ENCODE data around the gene SUPT20HL2.
"Not testable (repeated sequence)": the region's sequence is repeated elsewhere in the genome, so short reads cannot be mapped to it uniquely, and the experiment has no call there.

SUPT20HL2 gene

GRCh38 chrX:24335871-24336270 is 22.0 kb upstream of the SUPT20HL2 start:
- Histone ChIP-seq H3K36me3 (ENCODE audit: control insufficient read depth, insufficient read depth, low read length) (no peaks in the 10 kb centered on the region), H3K27ac (ENCODE audit: low read length) (no peak overlapping the region), H3K27me3 (ENCODE audit: control insufficient read depth, insufficient read depth, low read length) (no peaks in the 10 kb centered on the region), H3K4me3 (ENCODE audit: low read length) (no peak overlapping the region), H3K4me1 (ENCODE audit: control insufficient read depth, insufficient read depth, low read length) (no peaks in the 10 kb centered on the region), H3K9me3 (ENCODE audit: control insufficient read depth, insufficient read depth, low read length) (no peaks in the 10 kb centered on the region)
- WGBS (ENCODE audit: insufficient coverage, insufficient read length): no CpG with 5 or more reads among the region's 1 CpG
- no peak for DNase-seq (ENCODE audit: low read depth, low spot score)

DNA sequence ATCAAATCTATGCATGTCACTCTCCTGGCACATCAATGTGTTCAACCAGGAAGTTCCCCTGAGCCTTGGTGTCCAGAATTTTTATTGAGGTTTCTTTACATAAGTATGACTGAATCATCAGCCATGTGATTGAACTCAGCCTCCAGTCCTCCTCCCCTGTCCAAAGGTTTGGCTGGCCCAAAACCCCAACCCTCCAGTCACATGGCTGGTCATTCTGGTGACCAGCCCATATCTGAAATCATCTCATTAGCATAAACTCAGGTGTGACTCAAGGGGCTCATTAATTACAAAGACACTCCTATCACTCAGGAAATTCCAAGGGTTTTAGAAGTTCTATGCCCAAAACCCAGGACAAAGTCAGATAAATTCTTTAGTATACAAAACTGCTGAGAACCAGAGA is 20.6 kb upstream of the SUPT20HL2 start:
- H3K27ac ChIP-seq (ENCODE audit: low read length): no peak overlapping the region
- no peaks in the 10 kb centered on the region for H3K36me3 ChIP-seq (ENCODE audit: control insufficient read depth, insufficient read depth, low read length)
- no peak for DNase-seq (ENCODE audit: low read depth, low spot score)
- H3K4me1 ChIP-seq (ENCODE audit: control insufficient read depth, insufficient read depth, low read length): no peaks in the 10 kb centered on the region
- H3K27me3 ChIP-seq (ENCODE audit: control insufficient read depth, insufficient read depth, low read length): no peaks in the 10 kb centered on the region
- no peak overlapping the region for H3K4me3 ChIP-seq (ENCODE audit: low read length)
- no peaks in the 10 kb centered on the region for H3K9me3 ChIP-seq (ENCODE audit: control insufficient read depth, insufficient read depth, low read length)

DNA sequence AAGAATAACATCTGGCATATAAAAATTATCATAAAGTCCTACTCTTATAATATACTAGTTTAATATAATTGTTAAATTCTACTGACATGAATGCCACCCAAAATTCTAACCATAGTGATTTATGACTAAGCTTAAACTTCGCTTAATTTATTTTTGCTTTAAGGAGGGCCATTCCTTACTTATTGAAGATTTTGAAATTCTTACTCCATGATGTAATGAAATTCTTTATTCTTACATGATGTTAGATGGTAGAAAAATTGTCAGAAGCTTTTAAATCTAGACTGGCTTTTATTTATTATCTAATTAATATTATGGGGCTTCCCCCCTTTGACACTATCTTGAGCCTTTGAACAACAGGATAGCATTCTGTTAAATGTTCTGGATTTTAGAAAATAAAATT is 19.5 kb upstream of the SUPT20HL2 start:
- no peak for DNase-seq (ENCODE audit: low read depth, low spot score)
- Histone ChIP-seq H3K27ac (ENCODE audit: low read length) (no peak overlapping the region), H3K36me3 (ENCODE audit: control insufficient read depth, insufficient read depth, low read length) (no peaks in the 10 kb centered on the region), H3K9me3 (ENCODE audit: control insufficient read depth, insufficient read depth, low read length) (no peaks in the 10 kb centered on the region), H3K4me1 (ENCODE audit: control insufficient read depth, insufficient read depth, low read length) (no peaks in the 10 kb centered on the region), H3K4me3 (ENCODE audit: low read length) (no peak overlapping the region), H3K27me3 (ENCODE audit: control insufficient read depth, insufficient read depth, low read length) (no peaks in the 10 kb centered on the region)
- no CpG with 5 or more reads among the region's 1 CpG for WGBS (ENCODE audit: insufficient coverage, insufficient read length)

DNA sequence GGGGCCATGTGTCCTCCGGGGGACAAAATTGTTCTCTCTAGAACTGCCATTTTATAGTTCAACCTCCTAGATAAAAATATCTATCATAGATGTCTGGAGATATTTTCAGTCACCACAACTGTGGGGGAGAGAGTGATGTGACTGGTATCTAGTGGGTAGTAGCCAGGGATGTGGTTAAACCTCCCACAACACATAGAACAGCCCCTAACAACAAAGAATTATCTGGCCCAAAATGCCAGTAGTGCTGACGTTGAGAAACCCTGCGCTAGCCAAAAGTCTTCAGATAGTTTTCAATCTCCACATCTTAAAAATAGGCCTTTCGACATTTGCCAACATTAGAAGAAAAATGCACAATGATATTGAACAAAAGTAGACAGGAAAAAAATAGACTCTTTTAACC is 19.0 kb upstream of the SUPT20HL2 start:
- no peak for DNase-seq (ENCODE audit: low read depth, low spot score)
- Histone ChIP-seq H3K4me1 (ENCODE audit: control insufficient read depth, insufficient read depth, low read length) (no peaks in the 10 kb centered on the region), H3K9me3 (ENCODE audit: control insufficient read depth, insufficient read depth, low read length) (no peaks in the 10 kb centered on the region), H3K27me3 (ENCODE audit: control insufficient read depth, insufficient read depth, low read length) (no peaks in the 10 kb centered on the region), H3K4me3 (ENCODE audit: low read length) (no peak overlapping the region), H3K36me3 (ENCODE audit: control insufficient read depth, insufficient read depth, low read length) (no peaks in the 10 kb centered on the region), H3K27ac (ENCODE audit: low read length) (no peak overlapping the region)
- no CpG with 5 or more reads among the region's 4 CpGs for WGBS (ENCODE audit: insufficient coverage, insufficient read length)

DNA sequence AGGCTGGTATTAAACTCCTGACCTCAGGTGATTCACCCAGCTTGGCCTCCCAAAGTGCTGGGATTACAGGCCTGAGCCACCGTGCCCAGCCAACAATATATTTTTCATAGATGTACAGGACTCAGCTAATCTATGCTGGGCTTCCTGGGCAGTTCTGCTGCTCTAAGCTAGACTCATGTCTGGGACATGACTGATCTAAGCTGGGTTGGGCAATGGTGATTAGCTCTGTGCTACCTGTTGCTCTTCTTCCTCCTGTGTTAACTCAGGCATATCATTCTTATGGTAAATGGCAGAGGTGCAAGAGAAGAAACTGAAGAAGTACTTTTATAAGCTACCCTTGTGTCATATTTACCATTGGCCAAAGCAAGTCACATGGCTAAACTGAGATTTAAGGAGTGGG is 11.4 kb upstream of the SUPT20HL2 start:
- H3K27ac ChIP-seq (ENCODE audit: low read length): no peak overlapping the region
- no peaks in the 10 kb centered on the region for H3K9me3 ChIP-seq (ENCODE audit: control insufficient read depth, insufficient read depth, low read length)
- H3K4me1 ChIP-seq (ENCODE audit: control insufficient read depth, insufficient read depth, low read length): no peaks in the 10 kb centered on the region
- no CpG with 5 or more reads among the region's 1 CpG for WGBS (ENCODE audit: insufficient coverage, insufficient read length)
- no peak overlapping the region for H3K4me3 ChIP-seq (ENCODE audit: low read length)
- DNase-seq (ENCODE audit: low read depth, low spot score): no peak
- H3K27me3 ChIP-seq (ENCODE audit: control insufficient read depth, insufficient read depth, low read length): no peaks in the 10 kb centered on the region
- H3K36me3 ChIP-seq (ENCODE audit: control insufficient read depth, insufficient read depth, low read length): no peaks in the 10 kb centered on the region

DNA sequence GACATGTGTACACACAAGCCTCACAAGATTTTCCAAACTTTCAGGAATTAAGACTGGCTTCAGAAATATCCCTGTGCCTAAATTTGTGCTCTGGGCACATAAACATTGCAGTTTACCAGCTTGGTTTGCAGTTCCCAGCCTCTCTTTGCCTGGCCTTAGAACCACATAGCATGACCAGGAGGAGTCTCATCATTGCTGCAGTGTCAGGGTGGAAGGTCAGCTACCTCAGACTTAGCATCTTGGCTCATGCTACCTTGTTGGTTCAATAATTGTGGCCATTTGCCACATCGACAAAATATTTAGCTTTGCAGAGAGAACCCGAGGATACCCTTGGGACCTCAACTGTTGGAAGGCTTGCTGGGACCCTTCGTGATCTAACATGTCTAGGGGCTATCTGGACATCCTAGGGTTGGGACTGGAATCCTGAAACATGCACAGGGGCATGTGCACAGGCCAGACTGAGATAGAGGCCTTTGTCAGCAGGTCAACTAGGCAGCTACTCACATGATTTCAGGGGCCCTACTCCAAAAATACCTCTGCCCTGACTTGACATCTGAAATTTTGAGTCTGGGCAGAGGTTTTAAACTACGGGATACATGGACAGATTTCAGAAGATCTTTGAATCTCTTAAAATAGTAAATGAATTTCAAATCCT is 8.0 kb upstream of the SUPT20HL2 start:
- no CpG with 5 or more reads among the region's 4 CpGs for WGBS (ENCODE audit: insufficient coverage, insufficient read length)
- Histone ChIP-seq H3K4me1 (ENCODE audit: control insufficient read depth, insufficient read depth, low read length) (no peaks in the 10 kb centered on the region), H3K27me3 (ENCODE audit: control insufficient read depth, insufficient read depth, low read length) (no peaks in the 10 kb centered on the region), H3K36me3 (ENCODE audit: control insufficient read depth, insufficient read depth, low read length) (no peaks in the 10 kb centered on the region), H3K27ac (ENCODE audit: low read length) (no peak overlapping the region), H3K9me3 (ENCODE audit: control insufficient read depth, insufficient read depth, low read length) (no peaks in the 10 kb centered on the region), H3K4me3 (ENCODE audit: low read length) (no peak overlapping the region)
- no peak for DNase-seq (ENCODE audit: low read depth, low spot score)

- no peaks in the 10 kb centered on the region for H3K9me3 ChIP-seq (ENCODE audit: control insufficient read depth, insufficient read depth, low read length)
- no peak overlapping the region for H3K4me3 ChIP-seq (ENCODE audit: low read length)
- no CpG with 5 or more reads among the region's 1 CpG for WGBS (ENCODE audit: insufficient coverage, insufficient read length)
- H3K27me3 ChIP-seq (ENCODE audit: control insufficient read depth, insufficient read depth, low read length): no peaks in the 10 kb centered on the region
- no peak overlapping the region for H3K27ac ChIP-seq (ENCODE audit: low read length)
- no peaks in the 10 kb centered on the region for H3K36me3 ChIP-seq (ENCODE audit: control insufficient read depth, insufficient read depth, low read length)
- DNase-seq (ENCODE audit: low read depth, low spot score): no peak
- no peaks in the 10 kb centered on the region; the same call in 1 of the 2 replicates for H3K4me1 ChIP-seq (ENCODE audit: control insufficient read depth, insufficient read depth, low read length)
These were observed 3.7 kb upstream of the SUPT20HL2 start for GRCh38 chrX:24317567-24317966.

DNA sequence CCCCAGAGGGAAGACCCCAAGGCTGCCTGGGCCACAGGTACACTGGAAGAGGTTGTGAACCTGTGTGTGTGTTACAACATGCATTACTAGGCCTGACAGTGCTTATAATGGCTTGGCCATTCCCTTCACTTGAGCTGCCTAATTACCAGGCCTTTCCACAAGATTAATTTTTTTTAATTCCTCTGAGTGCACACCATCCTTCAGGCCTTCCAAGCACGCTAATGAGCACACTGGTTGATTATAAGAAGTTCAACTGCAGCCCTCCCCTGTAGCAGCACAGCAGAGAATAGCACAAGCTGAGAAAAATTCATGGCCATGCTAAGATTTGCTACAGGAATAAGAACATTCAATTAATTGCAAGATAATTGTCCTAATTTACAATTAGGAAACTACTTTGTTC is 2.2 kb upstream of the SUPT20HL2 start:
- Histone ChIP-seq H3K9me3 (ENCODE audit: control insufficient read depth, insufficient read depth, low read length) (no peaks in the 10 kb centered on the region), H3K4me3 (ENCODE audit: low read length) (no peak overlapping the region), H3K27ac (ENCODE audit: low read length) (no peak overlapping the region), H3K36me3 (ENCODE audit: control insufficient read depth, insufficient read depth, low read length) (no peaks in the 10 kb centered on the region), H3K4me1 (ENCODE audit: control insufficient read depth, insufficient read depth, low read length) (no peaks in the 10 kb centered on the region; the same call in 1 of the 2 replicates), H3K27me3 (ENCODE audit: control insufficient read depth, insufficient read depth, low read length) (no peaks in the 10 kb centered on the region)
- WGBS (ENCODE audit: insufficient coverage, insufficient read length): no CpG with 5 or more reads among the region's 1 CpG
- no peak for DNase-seq (ENCODE audit: low read depth, low spot score)

- not testable (repeated sequence) for H3K4me3 ChIP-seq (ENCODE audit: low read length); H3K4me1 ChIP-seq (ENCODE audit: control insufficient read depth, insufficient read depth, low read length); H3K27ac ChIP-seq (ENCODE audit: low read length); H3K9me3 ChIP-seq (ENCODE audit: control insufficient read depth, insufficient read depth, low read length); H3K36me3 ChIP-seq (ENCODE audit: control insufficient read depth, insufficient read depth, low read length); H3K27me3 ChIP-seq (ENCODE audit: control insufficient read depth, insufficient read depth, low read length); DNase-seq (ENCODE audit: low read depth, low spot score)
- no CpG with 5 or more reads among the region's 6 CpGs for WGBS (ENCODE audit: insufficient coverage, insufficient read length)
These were observed 1.6 kb downstream of the SUPT20HL2 start for GRCh38 chrX:24312249-24312607.

- not testable (repeated sequence) for H3K27me3 ChIP-seq (ENCODE audit: control insufficient read depth, insufficient read depth, low read length); H3K9me3 ChIP-seq (ENCODE audit: control insufficient read depth, insufficient read depth, low read length); DNase-seq (ENCODE audit: low read depth, low spot score); H3K36me3 ChIP-seq (ENCODE audit: control insufficient read depth, insufficient read depth, low read length); H3K4me1 ChIP-seq (ENCODE audit: control insufficient read depth, insufficient read depth, low read length); H3K27ac ChIP-seq (ENCODE audit: low read length); H3K4me3 ChIP-seq (ENCODE audit: low read length)
- WGBS (ENCODE audit: insufficient coverage, insufficient read length): no CpG with 5 or more reads among the region's 22 CpGs
These were observed 2.2 kb downstream of the SUPT20HL2 start for GRCh38 chrX:24311507-24312248.

- H3K4me1 ChIP-seq (ENCODE audit: control insufficient read depth, insufficient read depth, low read length); DNase-seq (ENCODE audit: low read depth, low spot score); H3K27me3 ChIP-seq (ENCODE audit: control insufficient read depth, insufficient read depth, low read length); H3K27ac ChIP-seq (ENCODE audit: low read length); H3K4me3 ChIP-seq (ENCODE audit: low read length); H3K9me3 ChIP-seq (ENCODE audit: control insufficient read depth, insufficient read depth, low read length); H3K36me3 ChIP-seq (ENCODE audit: control insufficient read depth, insufficient read depth, low read length): not testable (repeated sequence)
- no CpG with 5 or more reads among the region's 3 CpGs for WGBS (ENCODE audit: insufficient coverage, insufficient read length)
These were observed 3.0 kb downstream of the SUPT20HL2 start for GRCh38 chrX:24310916-24311315.

Data from iPS DF 6.9 (cell line).